Suprapubic skin (tissue), 4 donors: ENCODE measurements around the gene TPSAB1.

Experiments used
- POLR2A ChIP-seq, 2 donors: fragments of 450-650 bp; IDR thresholded peaks; one replicate each; pipeline ENCODE4 v1.6.1; 2017; ENCODE audit warnings: antibody characterized with exemption in 2 of 2, mild to moderate bottlenecking in 2 of 2, moderate library complexity in 2 of 2
- POLR2AphosphoS5 ChIP-seq, 3 donors: sonication (generic); formaldehyde crosslinking; IDR thresholded peaks; one replicate each; pipeline ENCODE4 v1.6.1; 2017; ENCODE audit warnings: antibody characterized with exemption in 3 of 3
- TF ChIP-seq, protein P1 (sequence below), 2 donors: fragments of 200-600 bp in 1 of 2; fragments of 450-650 bp in 1 of 2; sonication (generic) in 1 of 2; IDR thresholded peaks; one replicate each; pipeline ENCODE4 v1.5.1; 2016 to 2019; ENCODE audit warnings: antibody characterized with exemption in 2 of 2, mild to moderate bottlenecking in 1 of 2, moderate library complexity in 1 of 2

DNA sequence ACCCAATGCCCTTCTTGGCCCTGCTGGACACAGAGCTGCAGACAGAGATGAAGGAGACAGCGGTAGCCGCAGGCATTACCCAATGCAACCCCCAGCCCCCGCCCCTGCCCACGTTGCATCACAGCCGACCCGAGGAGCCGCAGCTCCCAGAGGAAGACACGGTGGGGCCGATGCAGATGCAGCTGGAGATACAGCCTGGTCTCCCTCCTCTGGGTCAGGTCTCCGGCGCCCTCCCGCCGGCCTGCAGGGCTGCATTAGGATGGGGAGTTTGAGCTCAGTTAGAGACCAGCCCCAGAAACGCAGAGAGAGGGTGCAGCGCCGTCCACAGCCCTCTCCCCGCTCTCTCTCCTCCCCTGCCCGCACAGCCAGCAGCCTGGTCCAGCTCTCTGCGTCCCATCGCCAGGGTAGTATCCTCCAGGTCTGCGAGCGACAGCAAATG is 49.6 kb downstream of the TPSAB1 start:
- TF ChIP-seq POLR2A (IDR thresholded peaks at IDR 0.05): no peak
- no peak for TF ChIP-seq POLR2AphosphoS5 (IDR thresholded peaks at IDR 0.05)
- TF ChIP-seq, protein P1, sequence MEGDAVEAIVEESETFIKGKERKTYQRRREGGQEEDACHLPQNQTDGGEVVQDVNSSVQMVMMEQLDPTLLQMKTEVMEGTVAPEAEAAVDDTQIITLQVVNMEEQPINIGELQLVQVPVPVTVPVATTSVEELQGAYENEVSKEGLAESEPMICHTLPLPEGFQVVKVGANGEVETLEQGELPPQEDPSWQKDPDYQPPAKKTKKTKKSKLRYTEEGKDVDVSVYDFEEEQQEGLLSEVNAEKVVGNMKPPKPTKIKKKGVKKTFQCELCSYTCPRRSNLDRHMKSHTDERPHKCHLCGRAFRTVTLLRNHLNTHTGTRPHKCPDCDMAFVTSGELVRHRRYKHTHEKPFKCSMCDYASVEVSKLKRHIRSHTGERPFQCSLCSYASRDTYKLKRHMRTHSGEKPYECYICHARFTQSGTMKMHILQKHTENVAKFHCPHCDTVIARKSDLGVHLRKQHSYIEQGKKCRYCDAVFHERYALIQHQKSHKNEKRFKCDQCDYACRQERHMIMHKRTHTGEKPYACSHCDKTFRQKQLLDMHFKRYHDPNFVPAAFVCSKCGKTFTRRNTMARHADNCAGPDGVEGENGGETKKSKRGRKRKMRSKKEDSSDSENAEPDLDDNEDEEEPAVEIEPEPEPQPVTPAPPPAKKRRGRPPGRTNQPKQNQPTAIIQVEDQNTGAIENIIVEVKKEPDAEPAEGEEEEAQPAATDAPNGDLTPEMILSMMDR (IDR thresholded peaks at IDR 0.05): no peak
